ENCODE data around the gene C9orf72. TPM values are rescaled to one million over a fixed set of nuclear protein-coding genes. Genes with fewer than 3 reads are reported as not detected.

C9orf72 gene
- total and polyA plus RNA-seq, 9 of the 15 experiments (the other 6 are each of a cell fraction or from before 2014, with no cell fraction given): 2.3 to 7.3 (median 4.1) TPM

DNA sequence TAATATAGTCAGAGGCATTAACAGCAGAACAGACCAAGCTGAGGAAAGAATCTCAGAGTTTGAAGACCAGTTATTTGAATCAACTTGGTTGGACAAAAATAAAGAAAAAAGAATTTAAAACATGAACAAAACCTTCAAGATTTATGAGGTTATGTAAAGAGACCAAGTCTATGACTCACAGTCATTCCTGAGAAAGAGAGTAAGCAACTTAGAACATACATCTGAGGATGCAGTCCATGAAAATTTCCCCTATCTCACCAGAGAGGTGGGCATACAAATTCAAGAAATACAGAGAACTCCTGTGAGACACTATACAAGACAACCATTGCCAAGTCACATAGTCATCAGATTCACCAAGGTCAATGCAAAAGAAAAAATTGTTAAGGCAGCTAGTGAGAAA lies 17.4 kb upstream of the C9orf72 start (continued):
- TF ChIP-seq MCM7 (IDR thresholded peaks at IDR 0.05): no peak
- TF ChIP-seq NFE2L1 (tag; IDR thresholded peaks at IDR 0.05; ENCODE audit: borderline replicate concordance, low read depth): no peak
- no peak for TF ChIP-seq KLF13 (tag; IDR thresholded peaks at IDR 0.05; ENCODE audit: borderline replicate concordance, low read depth)
- no peak for TF ChIP-seq ZNF589 (CRISPR knock-in tag; IDR thresholded peaks at IDR 0.05; ENCODE audit: low read depth)
- no peak for TF ChIP-seq ZNF75A (CRISPR knock-in tag; IDR thresholded peaks at IDR 0.05)
- TF ChIP-seq, protein P1, sequence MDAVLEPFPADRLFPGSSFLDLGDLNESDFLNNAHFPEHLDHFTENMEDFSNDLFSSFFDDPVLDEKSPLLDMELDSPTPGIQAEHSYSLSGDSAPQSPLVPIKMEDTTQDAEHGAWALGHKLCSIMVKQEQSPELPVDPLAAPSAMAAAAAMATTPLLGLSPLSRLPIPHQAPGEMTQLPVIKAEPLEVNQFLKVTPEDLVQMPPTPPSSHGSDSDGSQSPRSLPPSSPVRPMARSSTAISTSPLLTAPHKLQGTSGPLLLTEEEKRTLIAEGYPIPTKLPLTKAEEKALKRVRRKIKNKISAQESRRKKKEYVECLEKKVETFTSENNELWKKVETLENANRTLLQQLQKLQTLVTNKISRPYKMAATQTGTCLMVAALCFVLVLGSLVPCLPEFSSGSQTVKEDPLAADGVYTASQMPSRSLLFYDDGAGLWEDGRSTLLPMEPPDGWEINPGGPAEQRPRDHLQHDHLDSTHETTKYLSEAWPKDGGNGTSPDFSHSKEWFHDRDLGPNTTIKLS (IDR thresholded peaks at IDR 0.05; ENCODE audit: borderline replicate concordance, low read depth): no peak
- TF ChIP-seq, protein P2, sequence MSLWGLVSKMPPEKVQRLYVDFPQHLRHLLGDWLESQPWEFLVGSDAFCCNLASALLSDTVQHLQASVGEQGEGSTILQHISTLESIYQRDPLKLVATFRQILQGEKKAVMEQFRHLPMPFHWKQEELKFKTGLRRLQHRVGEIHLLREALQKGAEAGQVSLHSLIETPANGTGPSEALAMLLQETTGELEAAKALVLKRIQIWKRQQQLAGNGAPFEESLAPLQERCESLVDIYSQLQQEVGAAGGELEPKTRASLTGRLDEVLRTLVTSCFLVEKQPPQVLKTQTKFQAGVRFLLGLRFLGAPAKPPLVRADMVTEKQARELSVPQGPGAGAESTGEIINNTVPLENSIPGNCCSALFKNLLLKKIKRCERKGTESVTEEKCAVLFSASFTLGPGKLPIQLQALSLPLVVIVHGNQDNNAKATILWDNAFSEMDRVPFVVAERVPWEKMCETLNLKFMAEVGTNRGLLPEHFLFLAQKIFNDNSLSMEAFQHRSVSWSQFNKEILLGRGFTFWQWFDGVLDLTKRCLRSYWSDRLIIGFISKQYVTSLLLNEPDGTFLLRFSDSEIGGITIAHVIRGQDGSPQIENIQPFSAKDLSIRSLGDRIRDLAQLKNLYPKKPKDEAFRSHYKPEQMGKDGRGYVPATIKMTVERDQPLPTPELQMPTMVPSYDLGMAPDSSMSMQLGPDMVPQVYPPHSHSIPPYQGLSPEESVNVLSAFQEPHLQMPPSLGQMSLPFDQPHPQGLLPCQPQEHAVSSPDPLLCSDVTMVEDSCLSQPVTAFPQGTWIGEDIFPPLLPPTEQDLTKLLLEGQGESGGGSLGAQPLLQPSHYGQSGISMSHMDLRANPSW (CRISPR knock-in tag; IDR thresholded peaks at IDR 0.05): no peak
- TF ChIP-seq, protein P3, sequence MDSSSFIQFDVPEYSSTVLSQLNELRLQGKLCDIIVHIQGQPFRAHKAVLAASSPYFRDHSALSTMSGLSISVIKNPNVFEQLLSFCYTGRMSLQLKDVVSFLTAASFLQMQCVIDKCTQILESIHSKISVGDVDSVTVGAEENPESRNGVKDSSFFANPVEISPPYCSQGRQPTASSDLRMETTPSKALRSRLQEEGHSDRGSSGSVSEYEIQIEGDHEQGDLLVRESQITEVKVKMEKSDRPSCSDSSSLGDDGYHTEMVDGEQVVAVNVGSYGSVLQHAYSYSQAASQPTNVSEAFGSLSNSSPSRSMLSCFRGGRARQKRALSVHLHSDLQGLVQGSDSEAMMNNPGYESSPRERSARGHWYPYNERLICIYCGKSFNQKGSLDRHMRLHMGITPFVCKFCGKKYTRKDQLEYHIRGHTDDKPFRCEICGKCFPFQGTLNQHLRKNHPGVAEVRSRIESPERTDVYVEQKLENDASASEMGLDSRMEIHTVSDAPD (CRISPR knock-in tag; IDR thresholded peaks at IDR 0.05): no peak

All from K562 (cell line).